Mucosa of gallbladder (tissue), 1 donor: ENCODE data around the gene AJM1. TPM values are rescaled to one million over a fixed set of nuclear protein-coding genes. Genes with fewer than 3 reads are reported as not detected.

ENCODE experiments used
- DNase-seq: peaks from one replicate; pipeline ENCODE4 v3.0.0-alpha.2; 2020; ENCODE audit warnings: low spot score
- total RNA-seq: library from RNA; stranded (reverse); gene quantifications from one replicate; pipeline ENCODE4 v1.2.1, GENCODE V29; 2021
- donor health status: DM: no; HTN: no; CAD: no.

AJM1 gene
- total RNA-seq, 1 donor from 2014 or later = 19.4 TPM

- no peak for DNase-seq
Observed at GRCh38 chr9:136808075-136808805, 34.0 kb upstream of the AJM1 start.

- DNase-seq = no peak
Observed at GRCh38 chr9:136808806-136809158, 33.5 kb upstream of the AJM1 start.

DNA sequence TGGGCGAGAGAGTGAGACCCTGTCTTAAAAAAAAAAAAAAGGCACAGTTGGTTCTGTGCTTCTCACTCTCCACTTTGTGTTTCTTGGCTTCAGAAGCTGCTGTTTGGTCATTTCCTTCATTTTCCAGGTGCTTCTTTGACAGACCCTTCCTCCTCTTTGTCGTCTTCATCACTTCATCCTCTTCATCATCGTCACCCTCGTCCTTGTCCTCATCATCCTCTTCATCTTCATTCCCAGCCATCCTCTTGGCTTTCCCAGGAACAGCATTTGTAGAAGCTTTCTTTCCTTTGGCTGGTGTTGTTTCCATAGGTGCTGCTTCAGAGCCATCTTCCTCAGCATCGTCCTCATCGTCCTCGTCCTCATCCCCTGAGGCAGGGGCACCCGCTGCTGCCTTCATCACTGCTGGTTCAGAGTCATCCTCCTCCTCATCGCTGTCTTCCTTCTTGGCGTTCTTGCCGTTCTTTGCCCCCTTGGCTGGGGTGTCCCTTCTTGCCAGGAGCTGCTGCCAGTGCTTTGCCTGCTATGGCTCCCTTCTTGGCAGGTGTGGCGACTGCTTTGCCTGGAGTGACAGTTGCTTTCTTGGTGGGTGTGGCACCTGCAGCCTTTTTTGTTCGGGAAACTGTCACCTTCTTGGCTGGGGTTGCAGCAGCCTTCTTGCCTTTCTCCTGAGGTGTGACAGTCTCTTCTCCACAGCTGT is 27.4 kb upstream of the AJM1 start:
- no peak for DNase-seq

- DNase-seq = no peak
Observed at GRCh38 chr9:136815422-136815782, 26.9 kb upstream of the AJM1 start.

DNA sequence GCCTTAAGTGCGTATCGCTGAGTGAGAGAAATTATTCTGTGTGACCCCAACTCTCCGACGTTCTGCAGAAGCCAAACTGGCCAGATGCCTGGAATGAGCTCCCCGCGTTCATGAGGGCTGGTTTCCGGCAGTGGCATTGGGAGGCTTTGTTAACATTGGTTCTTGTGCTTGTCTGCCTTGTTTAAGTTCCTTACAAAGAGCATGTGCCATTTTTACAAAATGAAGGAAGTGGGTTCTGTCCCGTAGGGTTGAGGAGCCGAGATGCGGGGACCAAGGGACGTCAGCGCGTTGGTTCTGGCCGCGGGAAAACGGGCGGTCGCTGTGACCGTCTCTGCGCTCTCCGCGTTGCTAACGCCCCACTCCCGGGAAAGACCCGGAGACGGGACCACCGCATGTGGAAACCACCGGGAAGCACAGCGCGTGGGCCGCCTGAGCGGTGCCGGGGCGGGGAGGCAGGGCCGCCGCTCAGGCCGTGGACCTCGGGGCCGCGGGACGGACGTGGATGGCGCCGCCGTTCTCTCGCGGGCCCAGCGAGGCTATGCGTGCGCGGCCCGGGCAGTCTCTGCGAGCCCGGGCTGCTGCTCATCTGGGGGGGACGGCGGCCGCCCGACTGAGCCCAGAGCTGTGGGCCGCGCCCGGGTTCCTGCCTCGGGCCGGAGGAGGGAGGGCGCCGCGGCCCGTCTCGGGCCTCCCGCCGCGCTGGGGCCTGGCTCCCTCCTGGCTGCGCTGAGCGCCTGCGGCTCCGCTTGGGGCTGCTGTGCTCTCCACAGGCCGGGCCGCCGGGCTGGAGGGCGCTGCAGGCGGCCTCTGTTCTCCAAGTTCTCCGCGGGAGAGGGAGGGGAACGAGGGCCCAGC is 21.1 kb upstream of the AJM1 start:
- DNase-seq = no peak

- no peak for DNase-seq
Observed at GRCh38 chr9:136821826-136822544, 20.3 kb upstream of the AJM1 start.

GRCh38 chr9:136823136-136824046 is 18.9 kb upstream of the AJM1 start:
- DNase-seq = no peak

DNA sequence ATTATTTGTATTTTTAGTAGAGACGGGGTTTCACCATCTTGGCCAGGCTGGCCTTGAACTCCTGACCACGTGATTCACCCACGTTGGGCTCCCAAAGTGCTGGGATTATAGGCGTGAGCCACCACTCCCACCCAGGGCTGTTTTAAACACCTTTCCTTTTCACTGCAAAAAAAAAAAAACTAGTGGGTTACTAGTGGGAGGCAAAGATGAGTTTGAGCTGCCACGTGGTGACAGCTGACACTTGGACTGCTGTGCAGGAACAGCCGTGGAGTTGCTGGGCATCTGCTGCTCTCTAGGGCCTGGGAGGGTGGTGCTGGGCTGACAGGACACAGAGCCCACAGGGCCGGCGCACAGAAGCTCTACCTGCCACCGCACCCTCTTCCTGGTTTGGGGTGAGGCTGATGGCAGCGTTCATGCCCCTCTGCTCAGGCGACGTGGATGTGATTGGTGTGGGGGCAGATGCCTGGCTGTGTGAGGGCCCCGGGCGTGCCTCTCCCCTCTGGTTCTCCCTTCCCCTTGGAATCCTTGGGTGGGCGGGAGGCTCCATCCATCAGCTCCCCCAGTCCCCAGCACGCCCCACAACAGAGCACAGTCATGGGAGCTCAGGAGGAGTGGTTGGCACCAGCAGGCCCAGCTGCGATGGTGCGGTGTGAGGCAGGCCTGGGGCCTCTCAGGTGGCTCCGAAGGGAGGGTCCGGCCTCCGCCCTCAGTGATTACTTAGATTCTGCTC is 17.6 kb upstream of the AJM1 start:
- no peak for DNase-seq

- no peak for DNase-seq
Observed at GRCh38 chr9:136825295-136826187, 16.7 kb upstream of the AJM1 start.

- no peak for DNase-seq
Observed at GRCh38 chr9:136826188-136826541, 16.1 kb upstream of the AJM1 start.

DNA sequence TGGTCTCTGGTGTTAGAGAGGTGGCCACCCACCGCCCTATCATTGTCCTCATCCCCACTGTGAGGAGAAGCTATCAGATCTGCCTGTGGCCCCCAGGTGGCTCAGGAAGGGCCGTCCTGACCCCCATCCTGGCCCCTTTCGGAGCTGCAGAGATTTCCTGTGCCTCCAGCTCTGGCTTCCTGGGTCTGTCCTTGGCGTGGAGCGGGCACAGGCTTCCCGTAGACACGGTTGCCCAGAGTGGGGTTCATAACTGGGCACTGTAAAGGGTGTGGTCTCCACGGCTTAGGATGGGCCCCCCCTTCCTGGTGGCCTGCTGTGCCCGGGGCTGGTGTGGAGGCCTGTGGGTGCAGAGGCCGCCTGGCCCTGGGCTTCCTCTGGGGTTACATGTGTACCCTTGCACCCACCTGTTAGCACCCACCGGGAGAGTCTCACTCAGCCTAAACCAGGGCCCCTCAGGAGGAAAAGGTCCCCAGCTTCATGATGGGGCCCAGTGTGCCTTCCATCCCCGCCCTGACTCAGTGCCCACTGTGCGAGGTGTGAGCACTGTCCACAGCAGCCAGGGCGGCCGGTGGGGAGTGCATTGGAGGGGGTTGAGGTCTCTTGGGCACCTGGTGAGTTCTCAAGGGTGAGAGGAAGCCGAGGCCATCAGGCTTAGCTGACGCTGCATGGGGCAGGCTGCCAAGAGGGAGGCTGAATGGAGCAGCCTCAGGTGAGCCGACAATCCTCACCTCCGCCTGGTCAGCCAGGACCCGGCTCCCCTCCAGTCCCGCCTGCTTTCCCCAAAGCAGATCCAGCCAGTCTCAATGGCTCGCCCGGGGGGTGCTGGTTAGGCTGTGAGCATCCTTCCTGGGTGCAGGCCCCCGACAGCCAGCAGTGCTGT is 15.3 kb upstream of the AJM1 start:
- no peak for DNase-seq

DNA sequence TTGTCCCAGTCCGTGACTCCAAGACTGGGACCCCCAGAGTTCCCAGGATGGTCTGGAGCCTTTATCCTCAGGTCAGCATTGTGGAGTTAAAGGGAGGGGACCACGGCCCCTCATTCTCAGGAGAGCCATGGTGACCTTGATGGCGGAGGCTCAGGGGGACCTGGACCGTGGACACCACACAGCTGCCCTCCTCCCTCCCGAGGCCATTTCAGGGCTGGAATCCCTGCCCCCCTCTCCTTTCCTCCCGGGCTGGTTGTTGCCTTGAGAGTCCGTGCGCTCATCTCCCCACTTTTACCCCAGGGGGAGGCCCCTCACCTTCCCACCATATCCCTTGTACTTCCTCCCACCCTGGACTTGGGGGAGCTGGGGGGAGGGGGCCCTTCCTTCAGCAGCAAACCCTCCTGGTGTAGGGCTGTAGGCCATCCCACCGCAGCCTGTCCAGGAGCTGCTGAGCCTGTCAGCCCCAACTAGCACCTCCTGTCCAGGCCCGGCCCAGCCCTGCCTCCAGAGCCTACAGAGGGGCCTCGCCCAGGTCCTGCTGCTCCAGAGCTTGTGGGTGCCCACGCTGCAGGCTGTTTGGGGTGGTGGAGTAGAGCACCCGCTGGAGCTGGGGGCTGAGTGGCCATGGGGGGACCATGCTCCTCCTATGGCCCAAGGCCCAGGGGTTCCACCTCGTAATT is 14.3 kb upstream of the AJM1 start:
- no peak for DNase-seq

- no peak for DNase-seq
Observed at GRCh38 chr9:136828474-136829140, 13.7 kb upstream of the AJM1 start.

DNA sequence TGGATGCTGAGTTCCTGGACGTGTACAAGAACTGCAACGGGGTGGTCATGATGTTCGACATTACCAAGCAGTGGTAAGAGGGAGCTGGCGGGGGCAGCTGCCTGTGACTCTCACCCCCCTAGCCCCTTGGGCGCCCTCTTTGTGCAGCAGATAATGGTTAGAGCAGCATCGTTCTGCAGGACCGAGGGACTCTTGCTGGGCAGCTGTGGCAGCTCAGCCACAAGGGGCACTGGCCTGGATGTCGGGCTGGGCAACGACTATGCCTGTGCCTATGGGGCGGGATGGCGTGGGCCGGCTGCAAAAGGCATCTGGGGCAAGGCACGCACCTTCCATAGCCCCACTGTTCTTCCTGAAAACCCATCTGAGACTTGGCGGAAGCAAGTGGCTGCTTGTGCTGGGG is 12.9 kb upstream of the AJM1 start:
- no peak for DNase-seq

- no peak for DNase-seq
Observed at GRCh38 chr9:136829981-136830885, 12.0 kb upstream of the AJM1 start.
